Metanephros (tissue), 2 donors: Measurements from ENCODE around the gene NRG2. TPM values are rescaled to one million over a fixed set of nuclear protein-coding genes. Genes with fewer than 3 reads are reported as not detected.

ENCODE experiments used
- small RNA-seq: library from RNA; depleted of rRNA; stranded (forward); fragments of <200 nt; gene quantifications from one replicate; pipeline ENCODE3, GENCODE V24; 2014; ENCODE audit warnings: low replicate concordance
- total RNA-seq: library from RNA; depleted of rRNA; stranded (reverse); fragments of >200 nt; gene quantifications from one replicate; pipeline ENCODE4 v1.2.3, GENCODE V29; 2014

Gene NRG2
- 1.3 TPM for total RNA-seq

GRCh38 chr5:140042643-140043507, at the start of gene NRG2:
Gene NRG2 (minus strand): TSS chr5:140043299.

Small RNAs within 50 kb of the gene (small RNA-seq; reads per million reads assigned to genes)
- not detected for gene RF00019

Other genes starting within 250 kb of the NRG2 start
- gene PSD2, start 247.5 kb downstream of the NRG2 start, total RNA-seq, result 1.1 TPM
- 15.7 TPM for gene PURA, start 70.8 kb upstream of the NRG2 start, total RNA-seq
- 5.8 TPM for gene IGIP, start 82.6 kb upstream of the NRG2 start, total RNA-seq
- gene CYSTM1, start 131.9 kb upstream of the NRG2 start, total RNA-seq, result 50.5 TPM